HG02642 (cell line): Measurements from ENCODE around the gene ZNF197.
A peak's percentile ranks its signal among the peaks of the same experiment; 100 is the strongest.
"Not testable (repeated sequence)": the region's sequence is repeated elsewhere in the genome, so short reads cannot be mapped to it uniquely, and the experiment has no call there.

ENCODE experiments used
- ATAC-seq: cut with Tn5 transposase; IDR thresholded peaks from one replicate; pipeline ENCODE4 v1.9.1; 2021; ENCODE audit warnings: mild to moderate bottlenecking; ENCODE audit not compliant: unreplicated experiment, poor library complexity

ZNF197 gene

GRCh38 chr3:44659434-44659833 is 34.6 kb downstream of the ZNF197 start:
- ATAC-seq = no peak

GRCh38 chr3:44661189-44661588 is 36.4 kb downstream of the ZNF197 start:
- no peak for ATAC-seq

GRCh38 chr3:44665173-44665572 is 40.3 kb downstream of the ZNF197 start:
- ATAC-seq = no peak

- no peak for ATAC-seq
Observed at GRCh38 chr3:44666346-44666745, 41.5 kb downstream of the ZNF197 start.

GRCh38 chr3:44669760-44670159 is 44.9 kb downstream of the ZNF197 start:
- no peak for ATAC-seq

- ATAC-seq = not testable (repeated sequence)
Observed at GRCh38 chr3:44673466-44673865, 48.6 kb downstream of the ZNF197 start.

GRCh38 chr3:44674211-44674610 is 49.4 kb downstream of the ZNF197 start:
- no peak for ATAC-seq

GRCh38 chr3:44678480-44679116 is 53.8 kb downstream of the ZNF197 start:
- no peak for ATAC-seq

- ATAC-seq = no peak
Observed at GRCh38 chr3:44680921-44681455, 56.2 kb downstream of the ZNF197 start.

- no peak for ATAC-seq
Observed at GRCh38 chr3:44682182-44682896, 57.5 kb downstream of the ZNF197 start.

GRCh38 chr3:44685128-44685800 is 60.4 kb downstream of the ZNF197 start:
- peak; percentile 98 for ATAC-seq

- ATAC-seq = no peak
Observed at GRCh38 chr3:44687898-44688297, 63.1 kb downstream of the ZNF197 start.
